HEK293T (cell line): ENCODE measurements around the gene SLC22A4.

Source experiments
- ARNT ChIP-seq: fragments of 450-650 bp; IDR thresholded peaks from 2 replicates; pipeline ENCODE4 v1.6.1; 2017; ENCODE audit warnings: mild to moderate bottlenecking
- BHLHE40 ChIP-seq: fragments of 450-650 bp; IDR thresholded peaks from 2 replicates; pipeline ENCODE4 v1.6.1; 2016; ENCODE audit warnings: mild to moderate bottlenecking, moderate library complexity, borderline replicate concordance
- ELF4 ChIP-seq: fragments of 450-650 bp; IDR thresholded peaks from 2 replicates; pipeline ENCODE4 v1.6.1; 2017; ENCODE audit warnings: antibody characterized with exemption
- FOXA1 ChIP-seq: fragments of 450-650 bp; IDR thresholded peaks from 2 replicates; pipeline ENCODE4 v1.6.1; 2016; ENCODE audit warnings: mild to moderate bottlenecking
- FOXK2 ChIP-seq: fragments of 450-650 bp; IDR thresholded peaks from 2 replicates; pipeline ENCODE4 v1.6.1; 2016; ENCODE audit warnings: mild to moderate bottlenecking
- FOXM1 ChIP-seq: fragments of 450-650 bp; IDR thresholded peaks from 2 replicates; pipeline ENCODE4 v1.6.1; 2017; ENCODE audit warnings: mild to moderate bottlenecking, borderline replicate concordance
- HDGF ChIP-seq: fragments of 450-650 bp; IDR thresholded peaks from 2 replicates; pipeline ENCODE4 v1.6.1; 2017; ENCODE audit warnings: antibody characterized with exemption, borderline replicate concordance
- L3MBTL2 ChIP-seq: fragments of 450-650 bp; conservative IDR thresholded peaks from 2 replicates; pipeline ENCODE4 v1.6.1; 2016; ENCODE audit warnings: mild to moderate bottlenecking
- LEF1 ChIP-seq: fragments of 450-650 bp; IDR thresholded peaks from 2 replicates; pipeline ENCODE4 v1.6.1; 2017; ENCODE audit warnings: mild to moderate bottlenecking, borderline replicate concordance
- PKNOX1 ChIP-seq: fragments of 450-650 bp; IDR thresholded peaks from 2 replicates; pipeline ENCODE4 v1.6.1; 2016
- SP1 ChIP-seq: fragments of 450-650 bp; IDR thresholded peaks from 2 replicates; pipeline ENCODE4 v1.6.1; 2017
- SUZ12 ChIP-seq: fragments of 450-650 bp; IDR thresholded peaks from 2 replicates; pipeline ENCODE4 v1.6.1; 2016; ENCODE audit warnings: mild to moderate bottlenecking
- TARDBP ChIP-seq: fragments of 450-650 bp; IDR thresholded peaks from 2 replicates; pipeline ENCODE4 v1.6.1; 2016
- ZNF384 ChIP-seq: fragments of 450-650 bp; IDR thresholded peaks from 2 replicates; pipeline ENCODE4 v1.6.1; 2016

- TF ChIP-seq SP1, result no peak
- TF ChIP-seq ELF4, result no peak
- TF ChIP-seq SUZ12, result no peak
- no peak for TF ChIP-seq BHLHE40
- no peak for TF ChIP-seq PKNOX1
- no peak for TF ChIP-seq L3MBTL2
- TF ChIP-seq ARNT, result no peak
- TF ChIP-seq FOXM1, result no peak
- TF ChIP-seq LEF1, result no peak
- TF ChIP-seq HDGF, result no peak
- TF ChIP-seq ZNF384, result no peak
- no peak for TF ChIP-seq FOXA1
- TF ChIP-seq TARDBP, result no peak
- TF ChIP-seq FOXK2, result no peak
These were observed 26.9 kb upstream of the SLC22A4 start for GRCh38 chr5:132267166-132267739.
